ENCODE measurements around the gene ENAH. TPM values are rescaled to one million over a fixed set of nuclear protein-coding genes. Genes with fewer than 3 reads are reported as not detected.
A peak's percentile ranks its signal among the peaks of the same experiment; 100 is the strongest.
"Not testable (repeated sequence)": the region's sequence is repeated elsewhere in the genome, so short reads cannot be mapped to it uniquely, and the experiment has no call there.

The ENAH gene
- total and polyA plus RNA-seq, 2 experiments from 2014 or later, result 109 to 184 TPM

- no peak for TF ChIP-seq ZNF462 (CRISPR knock-in tag; IDR thresholded peaks at IDR 0.05)
These were observed 138.2 kb downstream of the ENAH start (continued) for GRCh38 chr1:225514671-225515081.

GRCh38 chr1:225513576-225513975 is 139.3 kb downstream of the ENAH start:
- H2AFZ ChIP-seq; ATAC-seq; H3K9me2 ChIP-seq (ENCODE audit: insufficient read depth); H3K9me3 Mint-ChIP-seq; H3K36me3 ChIP-seq (ENCODE audit: insufficient read depth); DNase-seq (ENCODE audit: low spot score); H3K4me3 Mint-ChIP-seq; H3K4me3 ChIP-seq; H3F3A ChIP-seq (replicated peaks; ENCODE audit: low read depth); H4K20me1 ChIP-seq (replicated peaks; ENCODE audit: insufficient read depth); H3K4me2 ChIP-seq; H3K27me3 Mint-ChIP-seq (ENCODE audit: insufficient read depth, low read depth, poor library complexity); H3K27me3 ChIP-seq (ENCODE audit: insufficient read depth); H3K27ac ChIP-seq (ENCODE audit: low read depth): not testable (repeated sequence)
- peak overlapping the region; percentile 63; the same call in 1 of the 2 replicates for H3K27ac Mint-ChIP-seq
- Histone ChIP-seq H3K79me2 (replicated peaks; ENCODE audit: insufficient read depth) (peaks cover 40% of the 10 kb centered on the region), H3K4me1 (ENCODE audit: insufficient read depth) (peaks cover 63% of the 10 kb centered on the region)
- peaks cover 59% of the 10 kb centered on the region for H3K4me1 Mint-ChIP-seq
- peaks cover 45% of the 10 kb centered on the region for H3K36me3 Mint-ChIP-seq (ENCODE audit: low read depth)

- H3K4me3 Mint-ChIP-seq, result no peak overlapping the region
- H3K9me3 Mint-ChIP-seq, result no peaks in the 10 kb centered on the region
- Histone ChIP-seq H3K9me2 (ENCODE audit: insufficient read depth) (no peaks in the 10 kb centered on the region), H3F3A (replicated peaks; ENCODE audit: low read depth) (0 out of 2 replicates have a peak, but pooled peaks cover 5% of the 10 kb centered on the region), H3K36me3 (ENCODE audit: insufficient read depth) (peaks cover 11% of the 10 kb centered on the region), H3K79me2 (replicated peaks; ENCODE audit: insufficient read depth) (peaks cover 28% of the 10 kb centered on the region), H3K4me3 (no peak overlapping the region), H3K27ac (ENCODE audit: low read depth) (no peak overlapping the region), H2AFZ (no peak overlapping the region), H3K4me1 (ENCODE audit: insufficient read depth) (peaks cover 54% of the 10 kb centered on the region), H4K20me1 (replicated peaks; ENCODE audit: insufficient read depth) (no peaks in the 10 kb centered on the region; the same call in 1 of the 2 replicates), H3K4me2 (no peak overlapping the region), H3K27me3 (ENCODE audit: insufficient read depth) (no peaks in the 10 kb centered on the region)
- H3K4me1 Mint-ChIP-seq, result peaks cover 51% of the 10 kb centered on the region
- peaks cover 6% of the 10 kb centered on the region for H3K27me3 Mint-ChIP-seq (ENCODE audit: insufficient read depth, low read depth, poor library complexity)
- no peak for ATAC-seq
- DNase-seq (ENCODE audit: low spot score), result no peak
- H3K36me3 Mint-ChIP-seq (ENCODE audit: low read depth), result peaks cover 41% of the 10 kb centered on the region
- peak overlapping the region; percentile 27; the same call in 1 of the 2 replicates for H3K27ac Mint-ChIP-seq
- TF ChIP-seq REST (IDR thresholded peaks at IDR 0.05; ENCODE audit: unreplicated experiment) (no peak), EZH2 (IDR thresholded peaks at IDR 0.05; ENCODE audit: low read depth, unreplicated experiment) (no peak)
These were observed 141.0 kb downstream of the ENAH start for GRCh38 chr1:225511828-225512381.
